NCI-H187 treated with DMSO at 0.1 percent for 48 hours (cell line): ENCODE data around the gene FNDC3B.
"Not testable (repeated sequence)": the region's sequence is repeated elsewhere in the genome, so short reads cannot be mapped to it uniquely, and the experiment has no call there.

Experiments used
- DNase-seq: peaks from one replicate; lab custom pipeline; 2025; lab: John Stamatoyannopoulos, UW

Gene FNDC3B

DNA sequence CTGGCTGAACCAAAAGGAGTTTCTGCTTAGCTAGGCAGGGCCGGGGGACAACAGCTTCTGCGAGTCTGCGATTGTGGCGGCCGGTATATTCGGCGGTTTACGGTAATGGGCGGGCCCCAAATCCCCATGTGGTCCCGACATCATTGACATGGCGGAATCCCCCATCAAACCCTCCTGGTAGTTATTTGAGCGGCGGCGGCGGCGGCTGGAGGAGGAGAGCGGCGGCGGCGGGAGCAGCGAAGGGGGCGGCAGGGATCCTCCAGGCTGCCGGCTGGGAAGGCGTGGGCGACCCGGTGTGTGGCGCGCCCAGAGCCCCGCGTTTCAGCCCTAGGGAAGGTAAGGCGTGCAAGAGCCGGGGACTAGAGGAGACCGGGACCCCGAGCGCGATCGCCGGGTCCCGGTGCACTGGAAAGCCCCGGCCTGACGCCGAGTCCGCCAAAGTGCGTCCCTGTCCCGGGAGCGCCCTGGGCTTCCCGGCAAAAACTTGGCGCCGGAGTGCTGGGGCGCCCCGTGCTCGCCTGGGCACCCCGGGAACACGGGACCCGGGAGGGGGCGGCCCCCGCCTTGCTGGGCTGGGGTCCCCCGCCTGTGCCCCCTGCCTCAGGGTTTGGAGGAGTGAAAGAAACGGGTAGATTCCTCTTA lies at the start of gene FNDC3B:
TSS of gene FNDC3B (plus strand) at position 143 of the 642 bp plus-strand sequence. CDS start 72,902 bp downstream, outside the sequence.
- peak; percentile 62 for DNase-seq

DNA sequence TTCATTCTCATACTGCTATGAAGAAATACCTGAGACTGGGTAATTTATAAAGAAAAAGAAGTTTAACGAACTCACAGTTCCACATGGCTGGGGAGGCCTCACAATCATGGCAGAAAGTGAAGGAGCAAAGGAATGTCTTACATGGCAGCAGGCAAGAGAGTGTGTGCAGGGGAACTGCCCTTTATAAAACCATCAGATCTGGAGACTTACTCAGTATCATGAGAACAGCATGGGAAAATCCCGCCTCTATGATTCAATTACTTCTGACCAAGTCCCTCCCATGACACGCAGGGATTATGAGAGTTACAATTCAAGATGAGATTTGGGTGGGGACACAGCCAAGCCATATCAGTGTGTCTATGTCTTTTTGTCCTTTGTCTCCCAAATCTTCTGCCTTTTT lies 49.1 kb upstream of the FNDC3B start:
- DNase-seq, result not testable (repeated sequence)

DNA sequence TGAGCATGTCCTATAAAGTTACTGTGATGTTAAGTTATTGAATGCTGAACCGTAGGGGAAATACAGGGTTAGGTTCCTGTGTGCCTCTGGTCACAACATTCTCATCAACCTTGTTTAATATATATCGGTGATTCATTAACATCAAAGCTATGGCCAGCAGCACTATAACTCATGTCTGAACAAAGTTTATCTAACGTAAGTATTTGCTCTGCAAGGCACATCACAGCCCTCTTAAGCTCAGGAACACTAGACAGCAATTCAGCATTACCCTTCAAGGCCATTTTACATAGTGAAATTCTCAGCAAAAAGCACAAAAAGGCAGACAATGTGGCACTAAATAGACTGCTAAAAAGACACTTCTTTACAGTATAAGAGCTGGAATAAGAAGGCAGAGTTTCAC lies 48.2 kb upstream of the FNDC3B start:
- DNase-seq, result no peak

DNA sequence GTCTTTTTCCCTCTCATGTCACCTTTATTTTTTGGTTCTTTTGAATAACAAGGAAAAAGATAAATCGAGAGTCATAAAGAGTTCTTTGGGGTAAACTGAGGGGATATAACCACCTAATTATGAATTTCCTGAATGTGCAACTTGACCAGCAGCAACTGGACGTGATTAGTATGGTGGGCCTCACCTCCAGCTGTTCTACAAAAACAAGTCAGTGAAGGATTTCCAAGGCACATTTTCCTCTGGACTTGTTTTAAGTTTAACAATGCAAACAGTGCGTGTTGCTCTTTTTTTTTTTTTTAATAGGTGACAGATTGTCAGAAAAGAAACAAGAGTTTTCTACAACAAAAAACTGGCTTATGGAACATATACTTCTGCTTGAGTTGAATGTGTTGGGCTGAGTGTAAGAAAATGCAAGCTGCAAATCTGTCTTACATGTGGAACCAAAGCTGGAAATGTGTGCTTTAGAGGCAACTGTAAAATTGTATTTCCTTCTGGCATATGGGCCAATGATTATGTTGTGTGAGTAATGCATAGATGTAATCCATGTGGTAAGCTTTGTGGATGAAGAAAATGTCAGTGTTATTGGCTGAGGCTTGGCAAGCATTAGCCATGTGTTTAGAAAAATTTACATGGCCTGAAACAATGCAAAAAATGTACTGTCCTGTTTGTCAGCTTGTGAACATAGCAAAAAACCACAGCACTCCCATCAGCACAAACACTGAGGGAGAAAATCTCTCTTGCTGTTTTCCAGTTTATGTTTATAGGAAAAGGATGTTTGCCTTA lies 44.5 kb upstream of the FNDC3B start:
- no peak for DNase-seq

DNA sequence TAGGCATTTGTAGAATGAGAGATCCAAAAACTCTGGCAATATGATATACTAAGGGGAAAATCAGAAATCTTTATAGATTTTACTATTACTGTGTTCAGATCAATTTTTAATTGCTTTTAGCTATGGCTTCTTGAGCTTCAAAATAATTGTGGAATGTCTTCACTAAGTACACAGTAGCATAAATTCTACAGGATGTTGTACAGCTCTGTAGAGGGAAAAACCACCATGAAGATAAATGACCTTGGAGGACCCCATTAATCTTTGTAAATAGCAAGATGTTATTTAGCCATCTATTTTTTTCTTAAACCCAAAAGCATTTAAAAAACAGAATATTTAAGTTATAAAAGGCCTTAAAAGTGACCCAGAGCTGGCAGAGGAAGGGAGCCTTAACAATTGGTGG lies 43.9 kb upstream of the FNDC3B start:
- no peak for DNase-seq

DNA sequence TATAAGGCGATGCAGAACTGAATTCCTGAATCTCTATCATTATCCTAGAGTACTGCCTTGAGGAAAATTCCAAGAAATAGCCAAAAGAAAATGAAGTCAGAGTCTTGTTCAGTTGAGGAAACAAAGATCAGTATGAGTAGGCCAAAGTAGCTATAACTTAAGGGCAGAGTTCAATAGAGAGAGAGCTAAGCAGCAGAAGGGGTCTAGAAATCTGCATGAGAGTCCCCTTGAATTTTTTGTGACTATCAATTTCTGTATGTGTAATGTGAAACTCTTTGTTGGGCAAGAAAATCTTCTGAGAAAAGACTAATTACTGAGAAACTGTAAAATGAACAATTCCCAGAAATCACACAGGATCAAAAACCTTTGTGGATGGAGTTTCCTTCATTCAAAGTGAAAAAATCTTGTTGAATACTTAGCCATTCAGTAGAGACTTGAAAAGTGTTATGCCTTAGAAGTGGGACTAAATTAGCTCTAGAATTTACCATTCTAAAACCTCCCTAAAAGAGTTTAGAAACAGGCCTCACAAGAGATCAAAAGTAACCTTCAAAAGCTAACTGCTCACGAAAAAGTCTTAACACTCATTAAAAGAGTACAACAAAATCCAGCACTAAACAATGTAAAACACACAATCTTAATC lies 43.1 kb upstream of the FNDC3B start:
- no peak for DNase-seq

DNA sequence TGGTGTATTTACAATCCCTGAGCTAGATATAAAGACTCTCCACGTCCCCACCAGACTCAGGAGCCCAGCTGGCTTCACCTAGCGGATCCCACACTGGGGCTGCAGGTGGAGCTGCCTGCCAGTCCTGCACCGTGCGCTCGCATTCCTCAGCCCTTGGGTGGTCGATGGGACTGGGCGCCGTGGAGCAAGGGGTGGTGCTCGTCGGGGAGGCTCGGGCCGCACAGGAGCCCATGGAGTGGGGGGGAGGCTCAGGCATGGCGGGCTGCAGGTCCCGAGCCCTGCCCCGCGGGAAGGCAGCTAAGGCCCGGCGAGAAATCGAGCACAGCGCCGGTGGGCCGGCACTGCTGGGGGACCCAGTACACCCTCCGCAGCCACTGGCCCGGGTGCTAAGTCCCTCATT lies 40.6 kb upstream of the FNDC3B start:
- DNase-seq, result not testable (repeated sequence)

DNA sequence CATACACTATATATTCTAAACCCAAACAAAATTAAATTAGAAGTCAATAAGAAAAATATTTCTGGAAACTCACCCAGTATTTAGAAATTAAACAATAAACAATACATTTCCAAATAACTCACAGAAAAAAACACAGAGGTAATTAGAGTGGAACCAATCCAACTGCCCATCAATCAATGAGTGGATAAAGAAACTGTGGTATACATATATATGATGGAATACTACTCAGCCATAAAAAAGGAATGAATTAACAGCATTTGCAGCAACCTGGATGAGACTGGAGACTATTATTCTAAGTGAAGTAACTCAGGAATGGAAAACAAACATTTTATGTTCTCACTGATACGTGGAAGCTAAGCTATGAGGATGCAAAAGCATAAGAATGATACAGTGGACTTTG lies 37.8 kb upstream of the FNDC3B start:
- DNase-seq, result not testable (repeated sequence)

DNA sequence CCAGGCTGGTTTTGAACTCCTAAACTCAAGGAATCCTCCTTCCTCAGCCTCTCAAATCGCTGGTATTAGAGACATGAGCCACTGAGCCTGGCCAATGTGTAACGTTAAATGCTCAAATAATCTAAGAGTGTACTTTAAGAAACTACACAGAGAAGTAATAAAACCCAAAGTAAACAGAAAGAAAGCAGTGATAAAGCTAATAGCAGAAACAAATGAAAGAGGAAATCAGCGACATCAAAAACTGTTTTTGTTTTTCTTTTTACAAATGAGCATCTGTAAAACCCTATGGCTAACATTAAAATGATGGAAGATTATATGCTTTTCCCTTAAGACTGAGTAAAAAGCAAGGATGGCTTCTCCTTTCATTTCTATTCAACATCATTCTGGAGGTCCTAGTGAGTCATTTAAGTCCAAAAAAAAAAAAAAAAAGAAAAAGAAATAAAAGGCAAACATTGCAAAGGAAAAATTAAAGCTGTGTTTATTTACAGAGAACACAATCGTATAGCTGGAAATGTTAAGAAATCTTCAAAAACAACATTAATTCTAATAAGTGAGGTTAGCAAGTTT lies 36.8 kb upstream of the FNDC3B start:
- DNase-seq, result no peak

DNA sequence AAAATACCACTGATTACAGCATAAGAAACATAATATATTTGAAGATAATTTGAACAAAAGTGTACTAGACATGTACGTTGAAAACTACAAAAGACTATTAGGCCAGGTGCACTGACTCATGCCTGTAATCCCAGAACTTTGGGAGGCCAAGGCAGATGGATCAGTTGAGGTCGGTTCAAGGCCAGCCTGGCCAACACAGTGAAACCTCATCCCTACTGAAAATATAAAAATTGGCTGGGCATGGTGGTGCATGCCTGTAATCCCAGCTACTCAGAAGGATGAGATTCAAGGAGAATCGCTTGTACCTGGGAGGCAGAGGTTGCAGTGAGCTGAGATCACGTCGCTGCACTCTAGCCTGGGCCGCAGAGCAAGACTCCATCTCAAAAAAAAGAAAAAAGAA lies 36.2 kb upstream of the FNDC3B start:
- DNase-seq, result no peak

DNA sequence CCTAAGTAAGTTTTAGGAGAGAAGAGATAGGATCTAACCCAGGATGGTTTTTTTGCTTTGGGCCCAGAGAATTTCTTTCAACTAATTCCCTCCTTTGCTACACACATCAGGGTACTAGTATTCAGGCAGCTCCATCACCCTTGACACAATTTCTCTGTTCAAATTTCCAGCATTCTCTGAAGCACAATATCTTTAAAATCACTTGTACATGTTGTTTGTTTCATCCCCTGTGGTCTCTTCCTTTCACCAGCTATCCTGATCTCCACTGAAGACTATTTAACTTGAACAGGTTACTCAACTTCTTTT lies 32.4 kb upstream of the FNDC3B start:
- DNase-seq, result no peak

DNA sequence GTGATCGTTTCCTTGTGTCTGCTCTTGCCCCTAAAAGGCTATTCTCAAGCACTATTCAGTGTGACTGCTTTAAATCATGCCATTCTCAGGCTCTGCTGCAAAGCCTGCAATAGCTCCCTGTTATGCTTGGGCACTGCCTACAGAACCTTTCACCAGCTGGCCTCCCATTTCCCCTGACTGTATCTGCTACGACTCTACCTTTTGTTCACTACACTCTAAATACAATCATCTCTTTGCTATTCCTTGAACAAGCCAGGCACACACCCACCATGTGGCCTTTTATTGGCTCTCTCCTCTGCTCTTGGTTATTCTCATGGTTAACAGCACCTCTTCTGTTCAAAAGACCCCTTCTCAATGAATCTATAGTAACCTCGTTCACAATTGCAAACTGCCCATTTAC lies 29.6 kb upstream of the FNDC3B start:
- DNase-seq, result no peak

DNA sequence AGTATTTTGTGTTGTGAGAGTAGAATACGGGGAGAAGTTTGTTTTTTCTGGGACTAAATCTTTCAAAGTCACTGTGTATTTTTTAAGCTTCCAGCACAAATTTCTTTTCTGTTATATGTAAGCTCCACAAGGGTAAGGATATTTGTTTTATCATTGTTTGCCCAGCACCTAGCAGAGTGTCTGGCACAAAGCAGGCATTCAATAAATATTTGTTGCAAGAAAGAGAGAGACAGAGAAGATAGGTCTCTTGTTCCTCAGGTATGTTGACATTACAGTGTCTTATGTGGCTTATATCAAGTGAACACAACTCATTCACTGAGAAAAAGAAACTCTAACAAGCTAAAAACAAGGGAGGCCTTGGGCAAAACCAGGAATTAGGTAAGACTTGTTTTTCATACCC lies 26.6 kb upstream of the FNDC3B start:
- DNase-seq, result no peak

DNA sequence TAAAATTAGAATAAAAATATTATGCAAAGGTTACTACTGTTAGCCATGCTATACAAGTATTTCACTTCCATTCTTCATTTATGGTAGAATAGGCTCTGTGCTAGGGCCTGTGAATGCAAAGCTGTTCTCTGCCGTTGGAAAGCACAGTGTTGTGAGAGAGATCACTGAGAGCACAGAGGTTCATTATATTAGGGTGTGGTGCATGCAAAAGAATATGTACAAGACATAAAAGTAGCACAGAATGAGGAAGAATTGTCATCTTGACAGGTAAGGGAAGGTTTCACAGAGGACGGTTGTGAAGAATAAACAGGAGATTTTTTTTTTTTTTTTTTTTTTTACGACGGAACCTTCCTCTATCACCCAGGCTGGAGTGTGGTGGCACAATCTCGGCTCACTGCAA lies 25.2 kb upstream of the FNDC3B start:
- DNase-seq, result no peak

DNA sequence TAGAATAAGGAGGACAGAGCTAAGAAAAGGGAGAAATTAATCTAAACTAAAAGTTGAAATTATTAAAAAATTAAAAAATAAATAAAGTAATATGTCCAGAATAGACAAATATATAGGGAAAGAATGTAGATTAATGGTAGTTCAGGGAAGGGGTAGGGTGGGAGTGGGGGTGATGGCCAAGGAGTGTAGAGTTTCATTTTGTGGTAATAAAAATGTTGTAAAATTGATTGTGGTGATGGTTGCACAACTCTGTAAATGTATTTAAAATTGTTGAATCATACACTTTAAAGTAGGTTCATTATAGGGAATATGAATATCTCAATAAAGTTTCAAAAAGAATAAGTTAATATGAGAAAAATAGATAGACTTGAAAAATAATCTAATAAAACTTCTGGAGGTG lies 21.0 kb upstream of the FNDC3B start:
- no peak for DNase-seq

DNA sequence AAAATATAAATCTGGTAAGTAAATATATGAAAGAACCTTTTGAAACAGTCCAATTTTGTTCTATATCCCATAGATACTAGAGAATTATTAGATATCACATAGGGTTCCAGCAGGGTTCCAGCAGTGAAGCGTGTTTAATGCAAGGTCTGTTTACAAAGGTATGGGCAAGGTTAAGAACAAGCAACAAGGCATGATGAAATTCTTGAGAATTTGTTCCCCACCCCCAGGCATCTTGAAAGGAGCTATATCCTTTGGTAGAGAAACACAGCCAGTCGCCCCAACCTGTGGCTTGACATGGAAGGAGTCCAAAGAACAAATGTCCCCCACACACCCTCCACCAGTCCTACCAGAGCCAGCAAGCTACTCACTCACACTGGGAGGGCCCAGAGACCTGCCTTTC lies 18.6 kb upstream of the FNDC3B start:
- DNase-seq, result no peak

DNA sequence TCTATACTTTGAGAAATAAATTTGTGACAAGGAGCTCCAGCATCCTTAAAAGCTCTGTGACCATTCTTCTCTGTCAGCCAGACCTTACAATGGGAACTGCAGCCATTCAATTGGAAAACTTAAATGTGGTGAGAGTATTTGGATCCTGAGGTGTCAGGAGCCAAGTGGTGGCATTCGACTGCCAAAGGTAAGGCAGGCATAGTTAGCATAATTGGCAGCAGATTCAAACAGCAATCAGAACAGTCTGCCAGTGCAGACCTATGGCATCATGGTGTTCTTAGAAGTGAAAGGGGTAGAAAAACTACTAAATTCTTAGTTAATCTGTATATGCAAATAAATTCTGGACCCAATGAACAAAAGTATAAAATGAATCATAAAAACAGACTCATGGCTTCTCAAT lies 18.2 kb upstream of the FNDC3B start:
- no peak for DNase-seq

DNA sequence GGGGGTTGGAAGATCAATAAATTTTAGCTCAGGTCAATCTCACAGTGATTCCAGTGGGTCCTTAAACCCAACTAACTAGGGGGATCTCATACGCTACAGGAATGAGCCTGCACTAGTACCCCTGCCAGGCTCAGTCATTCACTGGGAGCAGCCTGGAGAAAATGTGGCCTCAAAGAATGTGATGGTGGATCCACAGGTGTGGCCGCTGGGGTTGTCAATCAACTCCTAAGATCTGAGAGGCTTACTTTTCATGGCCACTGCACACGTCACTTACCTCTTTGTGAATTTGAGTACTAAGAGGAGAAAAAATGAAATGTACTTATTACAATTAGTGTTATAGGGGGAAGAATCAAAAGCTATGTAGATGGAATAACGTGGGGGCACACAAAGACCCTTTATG lies 17.5 kb upstream of the FNDC3B start:
- DNase-seq, result no peak

DNA sequence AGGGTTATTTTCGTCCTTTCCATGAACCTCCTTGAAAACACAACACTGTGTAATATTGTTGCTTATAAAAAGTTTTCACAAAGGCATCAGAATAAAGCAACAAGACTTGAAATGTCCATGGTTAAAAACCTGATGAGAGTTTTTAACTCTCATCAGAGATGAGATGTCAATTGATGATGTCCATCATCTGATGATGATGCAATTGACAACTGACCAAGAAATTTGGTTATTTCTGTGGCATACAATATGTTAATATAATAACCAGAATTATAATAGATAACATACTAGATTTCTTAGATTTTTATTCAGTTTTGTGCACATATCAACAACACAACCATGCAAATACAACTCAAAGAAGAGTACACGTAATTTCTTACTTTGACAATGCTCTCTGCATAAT lies 15.5 kb upstream of the FNDC3B start:
- DNase-seq, result no peak

DNA sequence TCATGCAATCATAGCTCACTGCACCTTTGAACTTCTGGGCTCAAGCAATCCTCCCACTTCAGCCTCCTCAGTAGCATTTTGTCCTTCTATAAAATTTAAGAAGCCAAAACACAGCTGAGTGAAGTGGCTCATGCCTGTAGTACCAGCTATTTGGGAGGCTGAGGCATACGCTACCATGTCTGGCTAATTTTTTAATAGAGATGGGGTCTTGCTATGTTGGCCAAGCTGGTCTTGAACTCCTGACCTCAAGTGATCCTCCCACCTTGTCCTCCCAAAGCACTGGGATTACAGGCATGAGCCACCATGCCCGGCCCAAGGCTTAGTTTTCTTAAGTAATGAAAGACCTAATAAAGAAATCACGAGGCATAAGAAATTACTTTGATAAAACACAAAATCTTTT lies 14.7 kb upstream of the FNDC3B start:
- no peak for DNase-seq

DNA sequence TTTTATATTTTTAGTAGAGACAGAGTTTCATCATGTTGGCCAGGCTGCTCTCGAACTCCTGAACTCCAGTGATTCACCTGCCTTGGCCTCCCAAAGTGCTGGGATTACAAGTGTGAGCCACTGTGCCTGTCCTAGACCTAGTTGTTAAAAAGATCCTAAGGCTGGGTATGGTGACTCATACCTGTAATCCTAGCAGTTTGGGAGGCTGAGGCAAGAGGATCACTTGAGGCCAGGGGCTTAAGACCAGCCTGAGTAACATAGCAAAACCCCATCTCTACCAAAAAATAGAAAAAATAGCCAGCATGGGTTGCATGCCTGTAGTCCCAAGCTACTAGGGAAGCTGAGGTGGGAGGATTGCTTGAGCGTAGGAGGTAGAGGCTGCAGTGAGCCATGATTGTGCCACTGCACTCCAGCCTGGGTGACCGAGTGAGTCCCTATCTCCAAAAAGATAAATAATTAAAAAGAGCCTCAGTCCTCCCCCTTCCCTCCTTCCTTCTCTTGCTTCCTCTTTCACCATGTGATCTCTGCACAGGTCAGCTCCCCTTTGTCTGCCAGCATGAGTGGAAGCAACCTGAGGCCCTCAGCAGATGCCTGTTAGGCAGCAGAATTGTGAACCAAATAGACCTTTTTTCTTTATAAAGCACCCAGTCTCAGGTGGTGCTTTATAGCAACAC lies 9.8 kb upstream of the FNDC3B start:
- no peak for DNase-seq

DNA sequence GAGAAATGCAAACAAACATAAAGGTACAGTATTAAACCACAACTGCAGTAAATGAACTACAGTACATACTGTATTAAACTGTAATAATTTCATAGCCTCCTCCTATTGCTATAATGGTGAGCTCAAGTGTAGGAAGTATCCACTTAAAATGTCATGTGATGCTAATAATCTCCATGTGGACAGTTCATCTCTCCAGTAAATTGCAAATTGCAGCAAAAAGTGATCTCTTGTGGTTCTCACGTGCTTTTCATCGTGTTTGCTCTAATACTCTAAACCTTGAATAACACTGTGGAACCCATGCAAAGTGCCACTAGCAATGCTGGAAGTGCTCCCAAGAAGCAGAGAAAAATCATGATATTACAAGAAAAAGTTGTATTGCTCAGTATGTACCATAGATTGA lies 9.2 kb upstream of the FNDC3B start:
- DNase-seq, result no peak

DNA sequence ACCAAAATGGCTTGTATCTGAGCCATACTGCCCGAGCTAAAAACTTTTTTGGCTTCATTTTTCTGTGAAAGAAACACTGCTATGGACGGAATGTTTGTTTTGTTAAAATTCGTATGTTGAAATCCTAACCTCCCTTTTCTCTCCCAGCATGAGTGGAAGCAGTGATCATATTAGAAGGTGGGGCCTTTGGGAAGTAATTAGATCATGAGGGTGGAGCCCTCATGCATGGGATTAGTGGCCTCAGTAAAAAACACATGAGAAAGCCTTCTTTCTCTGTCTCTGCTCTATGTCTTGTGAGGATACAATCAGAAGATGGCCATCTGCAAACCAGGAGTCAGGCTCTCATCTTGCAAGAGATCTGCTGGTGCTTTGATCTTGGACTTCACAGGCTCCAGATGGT lies 7.4 kb upstream of the FNDC3B start:
- DNase-seq, result no peak
